Neuronal stem cell (in vitro differentiated cells): ENCODE data around the gene CLCN2.

Experiments
- DNase-seq: peaks from one replicate; pipeline ENCODE4 v3.0.0-alpha.2; 2013; ENCODE audit warnings: low spot score
- H2AFZ ChIP-seq: one replicate; pipeline ENCODE4 v1.6.1; 2013; ENCODE audit warnings: mild to moderate bottlenecking, low read length, inconsistent platforms
- H2AK5ac ChIP-seq: 2 replicates; pipeline ENCODE4 v1.6.1; 2013; ENCODE audit warnings: low read depth, mild to moderate bottlenecking, inconsistent platforms, low read length, moderate library complexity, mixed read lengths
- H2BK120ac ChIP-seq: 2 replicates; pipeline ENCODE4 v1.6.1; 2013; ENCODE audit warnings: low read depth, mild to moderate bottlenecking, inconsistent platforms, low read length, moderate library complexity, mixed read lengths
- H2BK12ac ChIP-seq: one replicate; pipeline ENCODE4 v1.6.1; 2013; ENCODE audit warnings: low read length, inconsistent platforms
- H2BK15ac ChIP-seq: 2 replicates; pipeline ENCODE4 v1.6.1; 2013; ENCODE audit warnings: mild to moderate bottlenecking, low read length, inconsistent platforms, mixed read lengths
- H2BK5ac ChIP-seq: one replicate; pipeline ENCODE4 v1.6.1; 2013; ENCODE audit warnings: inconsistent platforms, mild to moderate bottlenecking, low read length, moderate library complexity
- H3K14ac ChIP-seq: one replicate; pipeline ENCODE4 v1.6.1; 2013; ENCODE audit warnings: low read length, inconsistent platforms
- H3K18ac ChIP-seq: 2 replicates; pipeline ENCODE4 v1.6.1; 2013; ENCODE audit warnings: low read length, inconsistent platforms
- H3K23ac ChIP-seq: 2 replicates; pipeline ENCODE4 v1.6.1; 2013; ENCODE audit warnings: low read depth, mild to moderate bottlenecking, mixed read lengths, low read length, inconsistent platforms; ENCODE audit not compliant: poor library complexity
- H3K27ac ChIP-seq: replicated peaks from 3 replicates; pipeline ENCODE4 v1.5.1; 2013; ENCODE audit warnings: low read length, inconsistent platforms
- H3K27me3 ChIP-seq, 3 experiments: 2 replicates each; pipeline ENCODE4 v1.6.1; 2013; ENCODE audit warnings: low read length in 3 of 3, mild to moderate bottlenecking in 2 of 3, inconsistent platforms in 1 of 3, low read depth in 1 of 3, mixed read lengths in 1 of 3, moderate library complexity in 1 of 3; ENCODE audit not compliant: control insufficient read depth in 3 of 3, insufficient read depth in 3 of 3
- H3K36me3 ChIP-seq, 2 donors: replicated peaks in 1 of 2; 2 replicates each; pipeline ENCODE4 v1.6.1; 2013; ENCODE audit warnings: low read length in 2 of 2; ENCODE audit not compliant: control insufficient read depth in 2 of 2, insufficient read depth in 2 of 2
- H3K4ac ChIP-seq: 2 replicates; pipeline ENCODE4 v1.6.1; 2013; ENCODE audit warnings: inconsistent platforms, mild to moderate bottlenecking, low read length, moderate library complexity
- H3K4me1 ChIP-seq, 2 donors: 1 replicate in 1 of 2; 2 replicates in 1 of 2; pipeline ENCODE4 v1.6.1; 2013; ENCODE audit warnings: low read length in 2 of 2, low read depth in 1 of 2; ENCODE audit not compliant: control insufficient read depth in 2 of 2, insufficient read depth in 1 of 2
- H3K4me2 ChIP-seq: one replicate; pipeline ENCODE4 v1.6.1; 2013; ENCODE audit warnings: mild to moderate bottlenecking, low read length, inconsistent platforms; ENCODE audit not compliant: insufficient read depth, poor library complexity, severe bottlenecking
- H3K4me3 ChIP-seq, 2 donors: 2 replicates each; pipeline ENCODE4 v1.5.1; 2013; ENCODE audit warnings: low read length in 2 of 2, mild to moderate bottlenecking in 2 of 2, inconsistent platforms in 1 of 2, moderate library complexity in 1 of 2
- H3K79me1 ChIP-seq: one replicate; pipeline ENCODE4 v1.6.1; 2013; ENCODE audit warnings: low read depth, mild to moderate bottlenecking, inconsistent platforms, low read length, moderate library complexity
- H3K9ac ChIP-seq: one replicate; pipeline ENCODE4 v1.6.1; 2013; ENCODE audit warnings: mild to moderate bottlenecking, low read depth, low read length, inconsistent platforms; ENCODE audit not compliant: poor library complexity
- H3K9me3 ChIP-seq, 2 donors: replicated peaks in 1 of 2; 2 replicates each; pipeline versions ENCODE3 to v1.6.1; 2013; ENCODE audit warnings: low read length in 2 of 2, mild to moderate bottlenecking in 2 of 2, inconsistent platforms in 1 of 2, low read depth in 1 of 2, mixed read lengths in 1 of 2, moderate library complexity in 1 of 2; ENCODE audit not compliant: control insufficient read depth in 2 of 2, insufficient read depth in 1 of 2
- H4K8ac ChIP-seq: one replicate; pipeline ENCODE4 v1.6.1; 2013; ENCODE audit warnings: low read depth, mild to moderate bottlenecking, inconsistent platforms, low read length, moderate library complexity
- H4K91ac ChIP-seq: one replicate; pipeline ENCODE4 v1.6.1; 2013; ENCODE audit warnings: low read length, low read depth, mild to moderate bottlenecking, inconsistent platforms; ENCODE audit not compliant: poor library complexity
- WGBS, 2 donors: extraction: QIAGEN DNeasy Blood & Tissue Kit; methylation state at CpG; one replicate each; pipeline ENCODE4 v1.1.7; 2013; ENCODE audit warnings: missing lambda C conversion rate in 2 of 2, mixed read lengths in 1 of 2; ENCODE audit not compliant: insufficient read length in 2 of 2, insufficient replicate concordance in 1 of 2; ENCODE audit errors: extremely low coverage in 2 of 2; 5-methylcytosine and 5-hydroxymethylcytosine counted together

Gene CLCN2

GRCh38 chr3:184334470-184335158, 26.8 kb downstream of the CLCN2 start:
- Histone ChIP-seq H3K23ac (no peak overlapping the region), H2AK5ac (no peak overlapping the region), H2BK15ac (no peak overlapping the region), H2BK120ac (no peak overlapping the region), H3K9me3 (no peaks in the 10 kb centered on the region), H3K18ac (no peak overlapping the region), H3K4me2 (no peak overlapping the region), H4K91ac (no peak overlapping the region), H2AFZ (no peak overlapping the region), H3K4me3 (no peak overlapping the region), H3K27ac (no peak overlapping the region), H3K4ac (no peak overlapping the region), H2BK12ac (no peak overlapping the region), H3K79me1 (peaks cover 3% of the 10 kb centered on the region), H3K27me3 (no peaks in the 10 kb centered on the region), H3K9ac (no peak overlapping the region), H3K14ac (no peak overlapping the region), H3K4me1 (peaks cover 20 to 31% of the 10 kb centered on the region in 2 donors), H2BK5ac (no peak overlapping the region), H4K8ac (no peak overlapping the region), H3K36me3 (peaks cover 39 to 60% of the 10 kb centered on the region in 2 donors)
- WGBS, 2 donors: no CpG with 5 or more reads among the region's 15 CpGs
- no peak for DNase-seq

GRCh38 chr3:184333700-184334099, 27.7 kb downstream of the CLCN2 start:
- H3K4me1 ChIP-seq: peaks cover 15 to 26% of the 10 kb centered on the region in 2 donors
- H2AK5ac ChIP-seq: no peak overlapping the region
- peaks cover 44 to 70% of the 10 kb centered on the region in 2 donors for H3K36me3 ChIP-seq
- no peak overlapping the region for H4K8ac ChIP-seq
- no peak overlapping the region for H2BK12ac ChIP-seq
- no peak overlapping the region for H3K14ac ChIP-seq
- H3K27me3 ChIP-seq: no peaks in the 10 kb centered on the region
- DNase-seq: no peak
- H2AFZ ChIP-seq: no peak overlapping the region
- no peak overlapping the region for H3K18ac ChIP-seq
- WGBS, 2 donors: no CpG with 5 or more reads among the region's 3 CpGs
- no peak overlapping the region for H3K4me2 ChIP-seq
- no peak overlapping the region for H3K4ac ChIP-seq
- H3K4me3 ChIP-seq: no peak overlapping the region
- peaks cover 3% of the 10 kb centered on the region for H3K79me1 ChIP-seq
- H3K27ac ChIP-seq: no peak overlapping the region
- no peak overlapping the region for H4K91ac ChIP-seq
- H2BK120ac ChIP-seq: no peak overlapping the region
- no peaks in the 10 kb centered on the region for H3K9me3 ChIP-seq
- H3K9ac ChIP-seq: no peak overlapping the region
- H3K23ac ChIP-seq: peak overlapping the region; percentile 34
- no peak overlapping the region for H2BK15ac ChIP-seq
- no peak overlapping the region for H2BK5ac ChIP-seq

- Histone ChIP-seq H3K4ac (no peak overlapping the region), H3K79me1 (peaks cover 3% of the 10 kb centered on the region), H3K36me3 (peaks cover 49 to 75% of the 10 kb centered on the region in 2 donors), H3K27ac (no peak overlapping the region), H3K23ac (no peak overlapping the region), H2BK120ac (no peak overlapping the region), H2BK12ac (no peak overlapping the region), H4K91ac (no peak overlapping the region), H2BK15ac (no peak overlapping the region), H3K9me3 (no peaks in the 10 kb centered on the region), H3K18ac (no peak overlapping the region), H2AFZ (no peak overlapping the region), H2BK5ac (no peak overlapping the region), H3K9ac (no peak overlapping the region), H3K4me3 (no peak overlapping the region), H3K14ac (no peak overlapping the region), H3K4me2 (no peak overlapping the region), H3K4me1 (peaks cover 12 to 22% of the 10 kb centered on the region in 2 donors), H4K8ac (no peak overlapping the region), H2AK5ac (no peak overlapping the region), H3K27me3 (no peaks in the 10 kb centered on the region)
- no CpG with 5 or more reads among the region's 6 CpGs for WGBS, 2 donors
- DNase-seq: no peak
These were observed 28.2 kb downstream of the CLCN2 start for GRCh38 chr3:184333190-184333589.

- Histone ChIP-seq H3K79me1 (peaks cover 3% of the 10 kb centered on the region), H4K91ac (no peak overlapping the region), H3K4me2 (no peak overlapping the region), H3K23ac (no peak overlapping the region), H2BK15ac (no peak overlapping the region), H3K9ac (peak overlapping the region; percentile 78), H3K4me3 (peak overlapping the region in 1 of 2 donors; percentile 45), H3K9me3 (no peaks in the 10 kb centered on the region), H2BK120ac (no peak overlapping the region), H4K8ac (no peak overlapping the region), H3K27ac (no peak overlapping the region), H2BK12ac (no peak overlapping the region), H3K4me1 (peaks cover 11 to 16% of the 10 kb centered on the region in 2 donors), H2AFZ (no peak overlapping the region), H3K4ac (no peak overlapping the region), H2BK5ac (no peak overlapping the region), H3K14ac (no peak overlapping the region), H3K36me3 (peaks cover 54 to 81% of the 10 kb centered on the region in 2 donors), H3K18ac (no peak overlapping the region), H2AK5ac (no peak overlapping the region), H3K27me3 (no peaks in the 10 kb centered on the region)
- no peak for DNase-seq
- WGBS, 2 donors: no CpG with 5 or more reads among the region's 10 CpGs
These were observed 28.9 kb downstream of the CLCN2 start for GRCh38 chr3:184332370-184333090.
